ENCODE results near the gene RUNDC3A. TPM values are rescaled to one million over a fixed set of nuclear protein-coding genes. Genes with fewer than 3 reads are reported as not detected.
A peak's percentile ranks its signal among the peaks of the same experiment; 100 is the strongest.
"Not testable (repeated sequence)": the region's sequence is repeated elsewhere in the genome, so short reads cannot be mapped to it uniquely, and the experiment has no call there.

Gene RUNDC3A
- polyA plus RNA-seq, 3 donors, result 2.7 to 3.0 (median 2.8) TPM

DNA sequence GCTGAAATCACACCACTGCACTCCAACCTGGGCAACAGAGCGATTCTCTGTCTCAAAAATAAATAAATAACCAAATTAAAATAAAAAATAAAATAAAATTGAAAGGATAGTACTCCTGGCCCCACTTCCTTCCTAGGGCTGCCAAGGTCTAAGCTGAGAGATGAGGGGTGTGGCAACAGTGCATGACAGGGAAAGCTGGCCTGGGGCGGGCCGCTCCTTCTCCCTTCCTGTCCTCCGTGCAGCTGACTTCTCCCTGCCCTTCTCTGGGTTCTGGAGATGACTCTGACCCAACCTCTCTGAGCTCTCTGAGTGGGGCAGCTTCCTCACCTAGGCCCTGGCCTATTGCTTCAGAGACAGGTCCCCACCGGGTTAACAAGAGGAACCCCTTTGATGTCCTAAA is 25.0 kb downstream of the RUNDC3A start:
- no peak for DNase-seq (ENCODE audit: extremely low read depth in 1 of 11, low read depth in 9 of 11, low spot score in 4 of 11)

DNA sequence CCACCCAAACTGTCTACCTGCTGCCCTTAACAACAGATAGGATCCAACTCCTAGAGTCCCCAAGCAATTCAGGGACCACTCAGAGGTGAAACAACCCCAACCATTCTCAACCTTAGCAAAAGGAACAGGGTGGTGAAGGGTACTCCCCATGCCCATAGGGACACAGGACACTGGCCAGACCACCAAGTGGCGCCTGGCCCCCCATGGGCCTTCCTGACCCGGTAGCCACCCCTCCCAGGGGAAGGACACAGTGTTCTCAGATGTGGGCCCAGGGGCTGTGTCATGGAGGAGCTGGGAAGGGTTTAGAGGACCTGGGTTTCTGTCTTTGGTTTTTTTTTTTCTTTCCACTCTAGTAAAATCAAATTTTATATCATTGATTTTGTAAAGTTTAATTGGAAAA is 25.9 kb downstream of the RUNDC3A start:
- no peak for DNase-seq (ENCODE audit: extremely low read depth in 1 of 11, low read depth in 9 of 11, low spot score in 4 of 11)

DNA sequence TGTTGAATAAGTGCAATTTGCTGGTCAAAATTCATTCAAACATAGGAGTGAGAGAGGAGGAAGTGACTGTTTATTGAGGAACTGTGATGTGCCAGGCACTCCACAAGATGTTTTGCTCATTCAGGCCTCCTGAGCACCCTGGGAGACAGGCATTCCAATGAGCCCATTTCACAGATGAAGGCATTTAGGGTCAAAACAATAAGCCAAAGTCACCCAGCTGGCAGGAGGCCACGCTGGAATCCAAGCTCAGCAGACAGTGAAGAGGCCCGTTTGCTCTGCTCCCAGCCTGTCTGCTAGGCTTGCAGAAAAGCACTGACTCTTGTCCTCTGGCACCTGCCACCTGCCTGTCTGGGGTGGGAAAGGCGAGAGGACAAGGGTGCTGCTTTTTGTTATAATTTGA is 26.3 kb downstream of the RUNDC3A start:
- DNase-seq (ENCODE audit: extremely low read depth in 1 of 11, low read depth in 9 of 11, low spot score in 4 of 11), result no peak

GRCh38 chr17:44335564-44335963 is 27.2 kb downstream of the RUNDC3A start:
- DNase-seq (ENCODE audit: extremely low read depth in 1 of 11, low read depth in 9 of 11, low spot score in 4 of 11), result no peak

- DNase-seq (ENCODE audit: extremely low read depth in 1 of 11, low read depth in 9 of 11, low spot score in 4 of 11), result no peak
Measured at GRCh38 chr17:44335968-44336367, 27.6 kb downstream of the RUNDC3A start.

GRCh38 chr17:44338702-44339101 is 30.3 kb downstream of the RUNDC3A start:
- no peak for DNase-seq (ENCODE audit: extremely low read depth in 1 of 11, low read depth in 9 of 11, low spot score in 4 of 11)

- not testable (repeated sequence) for DNase-seq (ENCODE audit: extremely low read depth in 1 of 11, low read depth in 9 of 11, low spot score in 4 of 11)
Measured at GRCh38 chr17:44340553-44340952, 32.2 kb downstream of the RUNDC3A start.

DNA sequence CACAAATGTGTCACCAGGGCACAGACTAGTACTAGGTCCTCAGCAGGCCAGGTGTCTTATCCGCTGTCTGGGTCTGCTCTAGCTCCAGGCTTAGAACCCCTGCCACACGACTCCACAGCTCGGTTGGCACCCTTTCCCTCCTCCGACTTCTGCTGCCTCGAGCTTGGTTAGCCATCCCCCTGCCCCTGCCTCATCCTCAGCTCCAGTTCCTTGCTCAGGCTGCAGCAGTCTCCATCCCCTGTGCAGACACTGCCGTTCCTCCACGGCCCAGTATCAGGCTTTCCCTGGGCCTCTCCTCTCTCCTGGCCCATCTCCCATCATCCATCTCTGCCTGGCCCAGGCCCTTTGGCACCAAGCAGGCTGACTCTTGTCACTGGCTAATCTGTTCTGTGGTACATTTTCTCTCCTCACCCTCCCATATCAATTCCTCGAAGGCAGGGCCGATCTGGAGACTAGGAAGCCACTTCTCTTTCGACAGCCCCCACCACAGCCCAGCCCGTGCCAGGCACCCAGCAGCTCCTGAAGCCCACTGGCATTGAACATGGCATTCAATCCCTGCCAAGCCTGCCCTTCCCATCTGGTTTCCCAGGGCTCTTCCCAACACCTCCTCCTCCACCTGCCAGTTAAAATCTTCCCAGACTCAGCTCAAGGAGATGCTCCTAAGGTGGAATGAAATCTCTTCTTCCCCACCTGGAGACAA is 35.3 kb downstream of the RUNDC3A start:
- DNase-seq (ENCODE audit: extremely low read depth in 1 of 11, low read depth in 9 of 11, low spot score in 4 of 11), result no peak

GRCh38 chr17:44344939-44345453 is 36.6 kb downstream of the RUNDC3A start, which contains the start of gene GRN:
GRN (plus strand) TSS chr17:44345302; CDS start chr17:44349165, 3,863 bp downstream.
- DNase-seq (ENCODE audit: extremely low read depth in 1 of 11, low read depth in 9 of 11, low spot score in 4 of 11), result peak; percentile 97 to 100 (median 99)

DNA sequence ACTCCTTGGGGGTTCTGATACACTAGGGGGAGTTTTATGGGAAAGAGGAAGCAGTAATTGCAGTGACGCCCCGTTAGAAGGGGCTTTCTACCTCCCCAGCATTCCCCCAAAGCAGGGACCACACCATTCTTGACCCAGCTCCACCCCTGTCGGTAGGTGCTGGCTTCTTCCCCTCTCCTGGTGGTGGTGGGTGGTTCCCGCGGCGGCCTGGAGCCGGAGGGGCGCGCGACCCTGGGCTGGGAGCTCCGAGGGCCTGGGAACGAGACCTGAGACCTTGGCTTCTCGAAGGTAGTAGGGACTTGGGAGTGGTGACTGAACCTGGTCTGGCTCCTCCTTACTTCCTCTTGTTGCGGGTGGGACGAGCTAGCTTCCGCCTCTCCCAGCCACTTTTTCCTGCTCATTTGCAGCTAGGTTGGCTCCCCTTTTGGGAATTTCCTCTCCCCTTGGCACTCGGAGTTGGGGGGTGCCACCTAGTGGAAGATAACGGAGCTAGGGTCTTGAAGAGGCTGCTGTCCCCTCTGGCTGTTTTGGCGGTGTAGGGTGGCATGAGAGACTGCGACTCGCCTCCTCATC is 37.1 kb downstream of the RUNDC3A start:
- DNase-seq (ENCODE audit: extremely low read depth in 1 of 11, low read depth in 9 of 11, low spot score in 4 of 11), result peak in 1 of 11 donors; percentile 79

DNA sequence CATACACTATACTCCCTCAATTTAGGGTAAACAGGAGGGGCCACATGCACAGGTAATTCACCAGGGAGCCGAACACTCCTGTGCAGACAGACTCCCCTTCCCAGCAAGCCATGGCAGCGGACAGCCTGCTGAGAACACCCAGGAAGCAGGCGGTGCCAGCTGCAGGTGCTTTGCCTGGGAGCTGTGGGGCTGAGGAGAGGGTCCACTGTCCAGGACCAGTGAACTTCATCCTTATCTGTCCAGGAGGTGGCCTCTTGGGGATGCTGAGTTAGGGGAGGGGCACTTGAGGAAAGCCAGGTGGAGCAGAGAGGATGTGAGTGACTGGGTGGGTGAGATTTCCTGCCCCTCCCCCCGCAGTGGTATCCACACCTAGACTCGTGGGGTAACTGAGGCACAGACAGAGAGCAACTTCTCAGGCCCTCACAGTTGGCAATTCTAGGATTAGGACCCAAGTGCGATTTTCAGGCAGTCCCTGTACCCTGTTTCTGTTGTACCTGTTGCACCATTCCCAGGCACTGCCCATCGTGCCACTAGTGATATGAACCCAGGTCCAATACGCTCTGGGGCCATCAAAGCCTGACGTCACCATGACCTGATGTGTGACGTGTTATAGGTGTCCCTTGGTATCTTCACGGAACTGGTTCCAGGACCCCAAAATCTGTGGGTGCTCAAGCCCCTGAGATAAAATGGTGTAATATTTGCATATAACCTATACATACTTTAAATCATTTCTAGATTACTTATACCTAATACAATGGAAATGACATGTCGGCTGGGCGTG is 37.9 kb downstream of the RUNDC3A start:
- no peak for DNase-seq (ENCODE audit: extremely low read depth in 1 of 11, low read depth in 9 of 11, low spot score in 4 of 11)

GRCh38 chr17:44347206-44348055 is 39.0 kb downstream of the RUNDC3A start:
- not testable (repeated sequence) for DNase-seq (ENCODE audit: extremely low read depth in 1 of 11, low read depth in 9 of 11, low spot score in 4 of 11)

DNA sequence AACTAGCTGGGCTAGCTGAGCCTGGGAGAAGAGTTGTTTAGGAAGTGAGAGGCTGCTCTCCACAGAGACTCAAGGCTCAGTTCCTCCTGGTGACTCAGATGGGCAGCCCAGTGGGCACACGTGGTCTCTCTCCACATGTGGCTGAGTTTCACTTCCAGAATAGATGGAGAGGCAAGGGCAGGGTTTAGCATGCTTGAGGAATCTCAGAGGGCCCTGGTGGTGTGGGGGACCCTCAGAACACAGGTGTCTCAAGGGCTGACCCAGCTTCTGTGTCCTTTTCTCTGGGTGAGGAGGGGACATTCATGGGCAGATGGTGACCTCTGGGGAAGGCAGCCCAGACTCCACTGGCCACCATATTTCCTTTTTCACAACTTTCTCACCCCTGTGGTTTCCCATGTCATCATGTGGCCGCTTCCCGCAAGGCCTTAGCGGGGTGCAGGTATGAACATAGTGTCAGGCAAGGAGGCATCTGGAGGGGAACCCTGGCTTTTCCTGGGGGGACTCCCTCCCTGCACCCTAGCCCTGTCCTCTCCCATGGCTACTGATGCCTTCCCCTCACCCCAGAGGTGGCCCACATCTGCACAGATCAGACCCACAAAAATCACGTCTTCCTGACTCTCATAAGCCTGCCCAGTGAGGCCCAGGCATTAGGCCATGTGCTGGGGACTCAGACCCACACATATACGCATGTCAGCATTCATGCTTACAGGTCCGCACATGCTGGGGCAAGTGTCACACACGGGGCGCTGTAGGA is 40.0 kb downstream of the RUNDC3A start:
- DNase-seq (ENCODE audit: extremely low read depth in 1 of 11, low read depth in 9 of 11, low spot score in 4 of 11), result no peak

GRCh38 chr17:44348988-44349364 is 40.6 kb downstream of the RUNDC3A start:
- no peak for DNase-seq (ENCODE audit: extremely low read depth in 1 of 11, low read depth in 9 of 11, low spot score in 4 of 11)

GRCh38 chr17:44349553-44350070 is 41.2 kb downstream of the RUNDC3A start:
- DNase-seq (ENCODE audit: extremely low read depth in 1 of 11, low read depth in 9 of 11, low spot score in 4 of 11), result no peak

DNA sequence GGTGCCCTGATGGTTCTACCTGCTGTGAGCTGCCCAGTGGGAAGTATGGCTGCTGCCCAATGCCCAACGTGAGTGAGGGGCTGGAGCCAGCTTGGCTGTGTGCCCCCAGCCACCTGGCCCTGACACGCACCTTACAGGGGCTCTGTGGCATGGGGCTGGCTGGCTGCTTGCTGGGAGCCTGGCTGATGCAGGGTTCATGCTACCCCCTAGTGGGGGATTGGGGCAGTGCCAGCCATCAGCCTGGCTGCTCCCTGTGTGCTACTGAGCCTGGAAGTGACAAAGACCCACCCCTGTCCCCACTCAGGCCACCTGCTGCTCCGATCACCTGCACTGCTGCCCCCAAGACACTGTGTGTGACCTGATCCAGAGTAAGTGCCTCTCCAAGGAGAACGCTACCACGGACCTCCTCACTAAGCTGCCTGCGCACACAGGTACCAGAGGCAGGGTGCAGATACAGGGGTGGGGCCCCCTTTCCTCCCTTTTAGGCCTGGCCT is 42.4 kb downstream of the RUNDC3A start:
- DNase-seq (ENCODE audit: extremely low read depth in 1 of 11, low read depth in 9 of 11, low spot score in 4 of 11), result no peak

- no peak for DNase-seq (ENCODE audit: extremely low read depth in 1 of 11, low read depth in 9 of 11, low spot score in 4 of 11)
Measured at GRCh38 chr17:44351464-44351863, 43.1 kb downstream of the RUNDC3A start.

Data from renal cortex interstitium (tissue), 11 donors.